Measurements from ENCODE around the gene ADAMTS17.
A peak's percentile ranks its signal among the peaks of the same experiment; 100 is the strongest.
"Not testable (repeated sequence)": the region's sequence is repeated elsewhere in the genome, so short reads cannot be mapped to it uniquely, and the experiment has no call there.

Gene ADAMTS17

GRCh38 chr15:99951511-99951910 is 390.3 kb downstream of the ADAMTS17 start:
- no peak for DNase-seq (ENCODE audit: low spot score)

- no peak for DNase-seq (ENCODE audit: low spot score)
Observed at GRCh38 chr15:99944131-99944530, 397.6 kb downstream of the ADAMTS17 start.

GRCh38 chr15:99943466-99943865 is 398.3 kb downstream of the ADAMTS17 start:
- no peak for DNase-seq (ENCODE audit: low spot score)

- no peak for DNase-seq (ENCODE audit: low spot score)
Observed at GRCh38 chr15:99932676-99933402, 408.9 kb downstream of the ADAMTS17 start.

GRCh38 chr15:99931703-99932603 is 409.8 kb downstream of the ADAMTS17 start:
- no peak for DNase-seq (ENCODE audit: low spot score)

GRCh38 chr15:99930696-99931095 is 411.1 kb downstream of the ADAMTS17 start:
- DNase-seq (ENCODE audit: low spot score) = no peak

GRCh38 chr15:99929266-99929665 is 412.5 kb downstream of the ADAMTS17 start:
- DNase-seq (ENCODE audit: low spot score) = no peak

GRCh38 chr15:99928429-99928981 is 413.3 kb downstream of the ADAMTS17 start:
- peak; percentile 80 for DNase-seq (ENCODE audit: low spot score)

- not testable (repeated sequence) for DNase-seq (ENCODE audit: low spot score)
Observed at GRCh38 chr15:99926532-99926931, 415.2 kb downstream of the ADAMTS17 start.

GRCh38 chr15:99925661-99926461 is 415.9 kb downstream of the ADAMTS17 start:
- DNase-seq (ENCODE audit: low spot score) = no peak

- no peak for DNase-seq (ENCODE audit: low spot score)
Observed at GRCh38 chr15:99923711-99924110, 418.1 kb downstream of the ADAMTS17 start.

Data from AG08395 (cell line).